Hepatocyte (in vitro differentiated cells): ENCODE results near the gene LRRC32. TPM values are rescaled to one million over a fixed set of nuclear protein-coding genes. Genes with fewer than 3 reads are reported as not detected.
A peak's percentile ranks its signal among the peaks of the same experiment; 100 is the strongest.

Experiments
- DNase-seq: peaks from one replicate; pipeline ENCODE4 v3.0.0-alpha.2; 2016; ENCODE audit warnings: low spot score
- H2AFZ ChIP-seq: fragments of 200-600 bp; sonication (generic); 2 replicates; pipeline ENCODE4 v1.6.0; 2016; ENCODE audit warnings: antibody characterized with exemption, mild to moderate bottlenecking
- H3K27ac ChIP-seq: fragments of 200-600 bp; sonication (generic); 2 replicates; pipeline ENCODE4 v1.5.1; 2016; ENCODE audit warnings: mild to moderate bottlenecking
- H3K27me3 ChIP-seq: fragments of 200-600 bp; sonication (generic); 2 replicates; pipeline ENCODE4 v1.6.1; 2016
- H3K36me3 ChIP-seq: fragments of 200-600 bp; sonication (generic); replicated peaks from 2 replicates; pipeline ENCODE4 v1.5.1; 2016; ENCODE audit warnings: low read depth; ENCODE audit not compliant: insufficient read depth
- H3K4me1 ChIP-seq: fragments of 200-600 bp; sonication (generic); 2 replicates; pipeline ENCODE4 v1.5.1; 2016; ENCODE audit warnings: mild to moderate bottlenecking, moderate library complexity; ENCODE audit not compliant: insufficient read depth
- H3K4me2 ChIP-seq: fragments of 200-600 bp; sonication (generic); 2 replicates; pipeline ENCODE4 v1.6.0; 2016
- H3K4me3 ChIP-seq: fragments of 200-600 bp; sonication (generic); 2 replicates; pipeline ENCODE4 v1.5.1; 2016; ENCODE audit warnings: mild to moderate bottlenecking
- H3K79me2 ChIP-seq: fragments of 200-600 bp; sonication (generic); 2 replicates; pipeline ENCODE4 v1.6.0; 2017; ENCODE audit warnings: mild to moderate bottlenecking
- H3K9me2 ChIP-seq: fragments of 200-600 bp; sonication (generic); replicated peaks from 2 replicates; pipeline ENCODE4 v1.6.0; 2017; ENCODE audit warnings: mild to moderate bottlenecking; ENCODE audit not compliant: insufficient read depth
- H3K9me3 ChIP-seq: fragments of 200-600 bp; sonication (generic); 2 replicates; pipeline ENCODE4 v1.5.1; 2016; ENCODE audit warnings: low read depth, mild to moderate bottlenecking
- H4K20me1 ChIP-seq: fragments of 200-600 bp; sonication (generic); 2 replicates; pipeline ENCODE4 v1.6.0; 2016; ENCODE audit warnings: mild to moderate bottlenecking; ENCODE audit not compliant: insufficient read depth, poor library complexity, severe bottlenecking
- EZH2 ChIP-seq: fragments of 200-600 bp; sonication (generic); IDR thresholded peaks from 2 replicates; pipeline ENCODE4 v1.6.1; 2016; ENCODE audit warnings: antibody characterized with exemption, mild to moderate bottlenecking, borderline replicate concordance
- EZH2phosphoT487 ChIP-seq: fragments of 200-600 bp; sonication (generic); IDR thresholded peaks from one replicate; pipeline ENCODE4 v1.6.1; 2018; ENCODE audit warnings: antibody characterized with exemption, mild to moderate bottlenecking, low read depth, moderate library complexity; ENCODE audit not compliant: unreplicated experiment, severe bottlenecking
- WGBS: methylation state at CpG from one replicate; pipeline ENCODE4 v1.1.6; 2016; ENCODE audit warnings: low lambda C conversion rate; ENCODE audit errors: missing lambda C conversion rate; 5-methylcytosine and 5-hydroxymethylcytosine counted together
- polyA plus RNA-seq: library from polyadenylated mRNA; unstranded; fragments of >200 nt; fragmentation: Nextera tagmentation; extraction: Ambion mirVana; gene quantifications from 2 replicates; pipeline ENCODE4 v1.2.1, GENCODE V29; 2016
- total RNA-seq: library from RNA; depleted of rRNA; stranded (reverse); fragments of >200 nt; gene quantifications from 2 replicates; pipeline ENCODE4 v1.2.3, GENCODE V29; 2014
- TF ChIP-seq, protein P1 (sequence below): fragments of 200-600 bp; sonication (generic); IDR thresholded peaks from 2 replicates; pipeline ENCODE4 v1.5.1; 2016; ENCODE audit warnings: antibody characterized with exemption, mild to moderate bottlenecking; ENCODE audit not compliant: poor library complexity

The LRRC32 gene
- total and polyA plus RNA-seq, 2 experiments from 2014 or later: 25.5 to 75.2 TPM

DNA sequence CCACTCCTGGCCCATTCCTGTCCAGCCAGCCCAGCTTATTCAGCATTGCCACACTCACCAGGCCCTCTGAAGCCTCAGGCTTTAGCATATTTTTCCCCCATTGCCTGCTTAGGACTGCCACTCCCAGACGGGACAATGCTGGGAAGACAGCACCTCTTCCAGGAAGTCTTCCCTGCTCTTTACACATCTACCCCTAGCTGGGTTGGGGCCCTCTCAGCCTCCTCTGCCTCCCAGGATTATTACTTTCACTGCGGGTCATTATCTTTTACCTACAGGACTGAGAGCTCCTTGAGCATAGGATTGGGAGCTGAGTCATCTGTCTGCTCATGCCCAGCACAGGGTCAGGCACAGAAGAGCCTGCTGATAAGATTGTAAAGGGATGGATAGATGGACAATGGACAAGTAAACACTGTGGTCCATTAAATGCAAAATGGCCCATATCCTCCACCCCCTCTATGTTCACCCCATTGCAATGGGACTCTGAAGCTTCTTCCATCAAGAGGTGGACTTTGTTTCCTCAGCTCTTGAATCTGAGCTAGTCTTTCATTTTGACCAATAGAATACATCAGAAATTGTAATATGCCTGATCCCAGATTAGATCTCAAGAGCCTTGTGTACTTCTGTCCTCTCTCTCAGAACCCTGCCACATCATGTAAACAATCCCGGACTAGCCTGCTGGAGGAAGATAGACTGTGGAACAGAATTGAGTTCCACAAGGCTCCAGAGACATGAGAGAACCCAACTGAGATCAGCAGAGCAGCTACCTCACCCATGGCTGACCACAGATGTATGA is 32.0 kb upstream of the LRRC32 start:
- TF ChIP-seq EZH2 (no peak), EZH2phosphoT487 (no peak)
- TF ChIP-seq, protein P1, sequence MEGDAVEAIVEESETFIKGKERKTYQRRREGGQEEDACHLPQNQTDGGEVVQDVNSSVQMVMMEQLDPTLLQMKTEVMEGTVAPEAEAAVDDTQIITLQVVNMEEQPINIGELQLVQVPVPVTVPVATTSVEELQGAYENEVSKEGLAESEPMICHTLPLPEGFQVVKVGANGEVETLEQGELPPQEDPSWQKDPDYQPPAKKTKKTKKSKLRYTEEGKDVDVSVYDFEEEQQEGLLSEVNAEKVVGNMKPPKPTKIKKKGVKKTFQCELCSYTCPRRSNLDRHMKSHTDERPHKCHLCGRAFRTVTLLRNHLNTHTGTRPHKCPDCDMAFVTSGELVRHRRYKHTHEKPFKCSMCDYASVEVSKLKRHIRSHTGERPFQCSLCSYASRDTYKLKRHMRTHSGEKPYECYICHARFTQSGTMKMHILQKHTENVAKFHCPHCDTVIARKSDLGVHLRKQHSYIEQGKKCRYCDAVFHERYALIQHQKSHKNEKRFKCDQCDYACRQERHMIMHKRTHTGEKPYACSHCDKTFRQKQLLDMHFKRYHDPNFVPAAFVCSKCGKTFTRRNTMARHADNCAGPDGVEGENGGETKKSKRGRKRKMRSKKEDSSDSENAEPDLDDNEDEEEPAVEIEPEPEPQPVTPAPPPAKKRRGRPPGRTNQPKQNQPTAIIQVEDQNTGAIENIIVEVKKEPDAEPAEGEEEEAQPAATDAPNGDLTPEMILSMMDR: no peak
- WGBS: 58% methylated on average over 3 of the region's 3 CpGs
- no peaks in the 10 kb centered on the region for H3K9me3 ChIP-seq
- no peaks in the 10 kb centered on the region for H3K9me2 ChIP-seq
- H3K27ac ChIP-seq: peak overlapping the region; percentile 45
- H4K20me1 ChIP-seq: no peaks in the 10 kb centered on the region
- H3K4me3 ChIP-seq: no peak overlapping the region
- H3K4me2 ChIP-seq: no peak overlapping the region
- no peak for DNase-seq
- H3K27me3 ChIP-seq: no peaks in the 10 kb centered on the region
- no peaks in the 10 kb centered on the region for H3K79me2 ChIP-seq
- H3K4me1 ChIP-seq: peaks cover 24% of the 10 kb centered on the region
- H3K36me3 ChIP-seq: no peaks in the 10 kb centered on the region
- H2AFZ ChIP-seq: no peak overlapping the region

DNA sequence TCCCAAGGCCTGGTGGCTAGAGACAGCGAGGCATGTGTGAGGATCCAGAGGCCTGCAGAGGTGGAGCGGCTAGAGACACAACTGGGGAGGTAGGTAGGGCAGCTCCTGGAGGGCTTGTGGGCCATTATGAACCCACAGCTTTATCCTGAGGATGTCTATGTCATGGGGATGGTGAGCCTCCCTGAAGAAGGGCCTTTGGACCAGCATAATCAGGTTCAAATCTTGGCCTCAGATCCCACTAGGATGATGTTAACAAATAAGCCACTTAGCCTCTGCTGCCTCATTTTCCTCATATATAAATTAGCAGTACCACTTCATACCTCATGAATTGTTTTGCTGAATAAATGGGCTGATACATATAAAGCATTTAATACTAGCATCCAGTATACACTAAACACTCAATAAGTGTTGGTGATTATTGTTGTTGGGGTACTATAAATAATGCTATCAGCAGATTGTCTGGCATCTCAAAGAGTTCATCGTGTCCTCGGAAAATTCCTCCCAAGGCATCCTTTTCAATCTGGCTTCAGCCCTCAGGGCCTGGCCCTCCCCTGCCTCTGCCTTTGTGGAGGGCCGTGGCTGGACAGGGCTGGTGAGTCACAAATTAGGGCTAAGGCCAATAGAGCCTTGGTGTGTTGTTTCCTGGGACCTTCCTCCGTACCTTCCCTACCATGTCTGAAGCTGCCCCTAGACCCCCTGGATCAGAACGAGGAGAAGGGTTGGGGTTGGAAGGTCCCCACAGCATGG is 30.9 kb upstream of the LRRC32 start:
- 78% methylated on average over 7 of the region's 7 CpGs for WGBS
- Histone ChIP-seq H3K4me3 (no peak overlapping the region), H3K4me2 (no peak overlapping the region), H3K4me1 (peaks cover 24% of the 10 kb centered on the region), H2AFZ (no peak overlapping the region), H3K27ac (peak overlapping the region; percentile 69), H3K36me3 (no peaks in the 10 kb centered on the region), H4K20me1 (no peaks in the 10 kb centered on the region), H3K9me3 (no peaks in the 10 kb centered on the region), H3K79me2 (no peaks in the 10 kb centered on the region), H3K9me2 (no peaks in the 10 kb centered on the region), H3K27me3 (no peaks in the 10 kb centered on the region)
- no peak for DNase-seq
- TF ChIP-seq EZH2: no peak
- TF ChIP-seq, protein P1: no peak
- TF ChIP-seq EZH2phosphoT487: no peak

DNA sequence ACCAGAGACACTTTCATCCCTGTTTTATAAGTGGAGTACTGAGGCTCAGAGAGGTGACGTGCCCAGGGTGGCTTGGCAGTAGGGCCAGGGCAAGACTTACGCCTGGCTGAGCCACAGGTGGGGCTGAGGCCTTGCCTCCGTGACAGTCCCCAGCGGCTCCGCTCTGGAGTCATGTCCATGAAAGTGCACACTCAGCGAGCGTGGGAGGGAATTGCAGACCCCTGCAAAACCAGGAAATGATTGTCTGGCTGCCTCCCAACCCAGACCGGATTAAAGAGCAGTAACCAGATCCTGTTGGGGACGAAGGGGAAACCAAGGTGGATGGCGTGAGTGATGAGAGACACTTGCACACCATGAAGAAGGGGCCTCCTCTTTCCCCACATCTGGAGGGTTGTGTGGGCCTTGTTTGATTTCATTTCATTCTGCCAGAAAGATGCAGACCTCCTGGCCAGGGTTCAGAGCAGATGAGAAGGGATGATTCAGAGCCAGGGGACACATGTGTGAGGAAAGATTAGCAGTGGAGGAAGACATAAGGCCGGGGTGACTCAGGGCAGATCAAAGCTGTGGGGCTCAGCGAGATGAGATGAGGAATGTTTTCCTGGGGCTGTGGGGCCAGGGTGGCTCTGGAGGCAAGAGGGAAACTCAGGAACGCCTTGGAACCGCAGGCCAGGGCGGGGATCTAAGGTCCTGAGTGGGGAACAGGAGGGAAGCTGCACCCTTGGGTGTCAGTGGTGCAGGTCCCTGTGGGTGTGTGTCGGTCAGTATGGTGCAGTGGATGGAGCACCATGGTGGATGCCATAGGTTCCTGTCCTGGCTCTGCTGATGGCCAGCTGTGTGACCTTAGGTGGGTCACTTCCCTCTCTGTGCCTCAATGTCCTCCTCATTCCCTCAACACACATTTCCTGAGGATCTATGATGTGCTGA is 29.9 kb upstream of the LRRC32 start:
- no peaks in the 10 kb centered on the region for H3K79me2 ChIP-seq
- H3K9me3 ChIP-seq: no peaks in the 10 kb centered on the region
- H3K4me1 ChIP-seq: peaks cover 24% of the 10 kb centered on the region
- 50% methylated on average over 16 of the region's 16 CpGs for WGBS
- TF ChIP-seq, protein P1: no peak
- TF ChIP-seq EZH2 (no peak), EZH2phosphoT487 (no peak)
- no peak overlapping the region for H3K4me3 ChIP-seq
- H2AFZ ChIP-seq: no peak overlapping the region
- no peaks in the 10 kb centered on the region for H3K36me3 ChIP-seq
- peak overlapping the region; percentile 69 for H3K27ac ChIP-seq
- H3K9me2 ChIP-seq: no peaks in the 10 kb centered on the region
- H4K20me1 ChIP-seq: no peaks in the 10 kb centered on the region
- peak; percentile 82 for DNase-seq
- no peaks in the 10 kb centered on the region for H3K27me3 ChIP-seq
- H3K4me2 ChIP-seq: peak overlapping the region; percentile 18
